Measurements from ENCODE around the gene MAB21L3.

MAB21L3 gene

GRCh38 chr1:116166655-116167054 is 55.5 kb downstream of the MAB21L3 start:
- no peak for DNase-seq

DNA sequence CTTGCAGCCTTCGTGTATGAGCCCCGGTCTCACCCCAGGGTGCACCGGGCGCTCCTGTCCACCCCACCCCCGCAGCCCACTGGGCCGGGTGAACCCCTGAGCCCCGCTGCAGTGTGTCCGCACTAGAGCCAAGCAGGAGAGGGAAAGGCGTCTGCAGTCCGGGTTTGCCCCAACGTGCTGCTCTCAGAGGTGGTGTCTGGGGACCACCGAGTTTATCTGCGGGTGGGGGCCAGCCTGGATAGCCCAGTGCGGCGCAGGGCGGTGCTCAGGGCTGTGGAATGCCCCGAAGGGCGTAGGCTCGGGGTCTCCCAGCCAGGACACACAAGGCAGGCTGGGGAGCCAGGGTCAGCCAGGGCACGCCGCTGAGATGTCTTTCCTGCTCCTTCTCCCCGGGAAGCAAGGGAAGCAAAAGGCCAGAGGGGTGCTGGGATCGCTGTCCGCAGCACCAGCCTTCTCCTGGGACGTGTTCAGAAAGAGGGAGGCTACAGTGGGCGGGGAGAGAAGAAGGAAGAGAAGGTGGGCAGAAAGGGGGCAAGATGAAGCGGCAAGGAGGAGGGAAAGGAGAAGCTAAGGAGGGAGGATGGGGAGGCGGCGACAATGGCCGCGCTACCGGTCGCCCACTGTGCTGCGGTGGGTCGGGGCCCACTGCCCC is 56.6 kb downstream of the MAB21L3 start:
- DNase-seq, result no peak

DNA sequence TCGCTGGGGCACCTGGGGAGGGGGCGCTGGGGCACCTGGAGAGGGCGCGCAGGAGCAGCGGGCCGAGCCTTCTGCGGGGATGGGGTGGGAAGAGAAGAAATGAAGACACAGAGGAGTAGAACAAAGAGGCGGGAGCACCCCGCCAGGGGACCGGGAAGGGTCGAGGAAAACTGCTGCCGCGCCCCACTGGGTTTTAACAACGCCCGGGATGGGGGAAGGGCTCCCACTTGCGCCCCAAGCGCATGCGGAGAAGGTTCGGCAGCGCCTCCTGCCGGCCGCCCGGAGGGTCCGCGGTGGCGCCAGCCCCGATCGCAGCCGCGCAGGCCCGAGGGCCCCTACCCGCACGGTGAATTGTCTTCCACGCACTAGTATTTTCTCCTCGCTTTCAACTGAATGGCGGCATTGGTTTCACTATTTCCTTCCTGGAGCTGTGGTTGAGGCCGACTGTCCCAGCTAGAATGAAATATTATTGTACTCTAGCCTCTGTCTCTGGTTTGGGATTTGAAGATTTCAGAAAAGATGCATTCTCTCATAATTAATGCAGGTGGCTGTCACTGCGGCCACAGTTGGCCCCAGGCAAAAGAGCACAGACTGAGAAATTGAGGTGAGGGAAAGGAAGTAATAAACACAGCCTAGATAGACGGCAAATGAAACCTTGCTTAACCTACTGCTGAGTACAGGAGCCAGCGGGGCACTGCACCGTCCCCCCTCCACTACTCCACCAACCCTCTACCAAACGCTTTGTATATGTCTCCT is 57.3 kb downstream of the MAB21L3 start:
- DNase-seq, result no peak

- no peak for DNase-seq
Measured at GRCh38 chr1:116169898-116170297, 58.7 kb downstream of the MAB21L3 start.

GRCh38 chr1:116170721-116171589 is 59.8 kb downstream of the MAB21L3 start:
- no peak for DNase-seq

- no peak for DNase-seq
Measured at GRCh38 chr1:116172666-116173065, 61.5 kb downstream of the MAB21L3 start.

GRCh38 chr1:116175611-116176010 is 64.4 kb downstream of the MAB21L3 start:
- no peak for DNase-seq

- no peak for DNase-seq
Measured at GRCh38 chr1:116176306-116176789, 65.1 kb downstream of the MAB21L3 start.

DNA sequence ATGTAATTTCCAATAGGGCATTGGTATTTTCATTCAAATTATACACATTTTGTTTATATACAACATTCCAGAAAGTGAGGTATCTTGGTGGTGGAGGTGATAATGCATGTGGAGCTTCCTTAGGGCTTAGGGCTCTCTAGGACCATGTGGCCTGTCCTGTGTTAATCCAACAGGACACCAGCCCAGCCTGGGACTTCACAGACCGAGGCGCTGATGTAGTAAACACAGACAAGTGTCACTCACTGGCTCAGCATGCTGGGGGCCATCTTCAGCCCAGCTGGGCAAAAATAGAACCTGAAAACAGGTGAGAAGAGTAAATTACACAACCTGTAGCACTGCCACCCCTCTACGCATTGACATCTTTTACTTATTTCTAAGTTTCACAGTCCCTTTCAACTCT is 66.7 kb downstream of the MAB21L3 start:
- no peak for DNase-seq

GRCh38 chr1:116178837-116179236 is 67.6 kb downstream of the MAB21L3 start:
- no peak for DNase-seq

- DNase-seq, result no peak
Measured at GRCh38 chr1:116179419-116179818, 68.2 kb downstream of the MAB21L3 start.

- DNase-seq, result no peak
Measured at GRCh38 chr1:116179964-116180363, 68.8 kb downstream of the MAB21L3 start.

DNA sequence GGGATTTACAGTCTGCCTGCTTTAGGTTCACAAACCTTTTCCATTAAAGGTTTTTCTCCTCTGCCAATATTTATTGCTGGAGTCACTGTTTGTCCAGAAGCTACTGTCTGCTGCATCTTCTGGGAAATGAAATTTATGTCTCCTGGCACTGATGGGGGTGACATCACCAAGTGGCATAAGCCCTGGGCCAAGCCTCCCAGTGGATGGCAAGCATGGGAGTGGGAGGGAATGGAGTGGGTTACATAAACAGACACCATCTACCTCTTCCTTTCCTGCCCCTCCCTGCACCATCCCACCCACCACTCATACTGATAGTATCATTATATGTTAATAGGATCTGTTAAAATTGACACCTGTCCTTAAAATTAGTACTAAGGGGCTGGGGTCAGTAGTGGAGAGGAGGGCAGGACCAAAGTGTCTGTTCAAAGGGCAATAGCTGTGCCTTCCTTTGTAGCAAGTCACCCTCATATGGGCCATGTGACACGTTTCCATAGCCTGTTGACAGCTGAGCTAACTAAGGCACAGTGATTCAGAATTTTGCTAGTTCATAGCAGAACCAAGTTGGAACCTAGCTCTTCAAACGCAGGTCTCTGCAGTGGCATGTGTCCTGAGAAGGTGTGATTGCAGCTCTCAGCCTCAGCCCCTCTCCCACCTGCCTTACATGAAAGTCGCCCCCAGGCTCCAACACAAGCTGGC is 71.0 kb downstream of the MAB21L3 start:
- no peak for DNase-seq
